IPS-NIHi11 (cell line): ENCODE data around the gene NFKBIE.
"Not testable (repeated sequence)": the region's sequence is repeated elsewhere in the genome, so short reads cannot be mapped to it uniquely, and the experiment has no call there.

Experiments
- DNase-seq: peaks from one replicate; pipeline ENCODE4 v3.0.0; 2012; ENCODE audit warnings: mixed read lengths, low spot score

Gene NFKBIE

GRCh38 chr6:44245912-44246662, 19.3 kb downstream of the NFKBIE start:
- peak; percentile 89 for DNase-seq

- no peak for DNase-seq
These were observed 19.9 kb downstream of the NFKBIE start for GRCh38 chr6:44245391-44245911.

GRCh38 chr6:44243345-44243744, 22.0 kb downstream of the NFKBIE start:
- DNase-seq = no peak

GRCh38 chr6:44238687-44239350, 26.5 kb downstream of the NFKBIE start:
- DNase-seq = no peak

- peak; percentile 87 for DNase-seq
These were observed 27.4 kb downstream of the NFKBIE start for GRCh38 chr6:44237813-44238433.

GRCh38 chr6:44237021-44237812, 28.1 kb downstream of the NFKBIE start:
- DNase-seq = peak; percentile 68

GRCh38 chr6:44235891-44236516, 29.3 kb downstream of the NFKBIE start:
- no peak for DNase-seq

- no peak for DNase-seq
These were observed 30.1 kb downstream of the NFKBIE start for GRCh38 chr6:44235269-44235668.

GRCh38 chr6:44234101-44235025, 31.0 kb downstream of the NFKBIE start:
- DNase-seq = peak; percentile 73

GRCh38 chr6:44233567-44234100, 31.7 kb downstream of the NFKBIE start:
- DNase-seq = no peak

GRCh38 chr6:44232676-44233566, 32.4 kb downstream of the NFKBIE start:
- no peak for DNase-seq

- DNase-seq = not testable (repeated sequence)
These were observed 33.9 kb downstream of the NFKBIE start for GRCh38 chr6:44231426-44231825.

- DNase-seq = no peak
These were observed 35.2 kb downstream of the NFKBIE start for GRCh38 chr6:44230034-44230675.

- DNase-seq = no peak
These were observed 35.8 kb downstream of the NFKBIE start for GRCh38 chr6:44229376-44230033.

- no peak for DNase-seq
These were observed 36.5 kb downstream of the NFKBIE start for GRCh38 chr6:44228836-44229235.

GRCh38 chr6:44228433-44228832, 36.9 kb downstream of the NFKBIE start:
- no peak for DNase-seq

GRCh38 chr6:44228031-44228430, 37.3 kb downstream of the NFKBIE start:
- no peak for DNase-seq

- DNase-seq = peak; percentile 49
These were observed 38.1 kb downstream of the NFKBIE start for GRCh38 chr6:44227148-44227793.
